HG03571 (cell line): ENCODE measurements around the gene CACNA1C.
"Not testable (repeated sequence)": the region's sequence is repeated elsewhere in the genome, so short reads cannot be mapped to it uniquely, and the experiment has no call there.

Experiments used
- ATAC-seq: cut with Tn5 transposase; IDR thresholded peaks from one replicate; pipeline ENCODE4 v1.9.1; 2021; ENCODE audit not compliant: unreplicated experiment

The CACNA1C gene

GRCh38 chr12:2691345-2692071, 638.7 kb downstream of the CACNA1C start:
- peak; percentile 71 for ATAC-seq

GRCh38 chr12:2692080-2692479, 639.3 kb downstream of the CACNA1C start:
- ATAC-seq: no peak

- no peak for ATAC-seq
Observed at GRCh38 chr12:2693244-2693860, 640.6 kb downstream of the CACNA1C start.

DNA sequence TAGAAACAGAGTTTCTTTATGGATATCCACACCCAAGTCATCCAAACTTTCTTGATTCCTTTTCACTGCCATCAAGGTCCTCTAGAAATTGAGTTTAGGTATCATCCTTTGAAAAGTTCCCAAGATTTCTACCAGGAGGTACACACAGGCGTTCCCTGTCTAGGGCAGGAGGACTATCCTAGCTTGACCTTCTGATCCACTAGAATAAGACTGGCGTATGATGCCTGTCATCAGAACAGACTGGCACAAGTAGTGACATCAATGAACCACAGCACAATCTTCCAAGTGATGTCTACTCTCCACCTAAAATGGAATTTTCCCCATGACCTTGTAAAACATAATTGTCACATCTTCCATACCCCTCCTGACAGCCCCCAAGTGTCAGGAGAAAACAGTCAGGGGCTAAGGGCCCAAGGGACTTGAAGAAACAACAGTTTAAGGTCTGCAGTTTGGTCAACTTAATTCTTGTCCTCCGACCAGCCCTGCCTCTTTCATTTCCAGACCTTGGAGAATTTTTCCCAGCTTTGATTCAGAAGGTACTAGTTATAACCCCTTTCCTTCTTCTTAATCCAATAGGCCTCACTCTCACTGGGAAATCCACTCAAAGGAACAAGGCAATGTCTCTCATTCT, 641.3 kb downstream of the CACNA1C start:
- ATAC-seq: no peak

- ATAC-seq: no peak
Observed at GRCh38 chr12:2696136-2696535, 643.3 kb downstream of the CACNA1C start.

DNA sequence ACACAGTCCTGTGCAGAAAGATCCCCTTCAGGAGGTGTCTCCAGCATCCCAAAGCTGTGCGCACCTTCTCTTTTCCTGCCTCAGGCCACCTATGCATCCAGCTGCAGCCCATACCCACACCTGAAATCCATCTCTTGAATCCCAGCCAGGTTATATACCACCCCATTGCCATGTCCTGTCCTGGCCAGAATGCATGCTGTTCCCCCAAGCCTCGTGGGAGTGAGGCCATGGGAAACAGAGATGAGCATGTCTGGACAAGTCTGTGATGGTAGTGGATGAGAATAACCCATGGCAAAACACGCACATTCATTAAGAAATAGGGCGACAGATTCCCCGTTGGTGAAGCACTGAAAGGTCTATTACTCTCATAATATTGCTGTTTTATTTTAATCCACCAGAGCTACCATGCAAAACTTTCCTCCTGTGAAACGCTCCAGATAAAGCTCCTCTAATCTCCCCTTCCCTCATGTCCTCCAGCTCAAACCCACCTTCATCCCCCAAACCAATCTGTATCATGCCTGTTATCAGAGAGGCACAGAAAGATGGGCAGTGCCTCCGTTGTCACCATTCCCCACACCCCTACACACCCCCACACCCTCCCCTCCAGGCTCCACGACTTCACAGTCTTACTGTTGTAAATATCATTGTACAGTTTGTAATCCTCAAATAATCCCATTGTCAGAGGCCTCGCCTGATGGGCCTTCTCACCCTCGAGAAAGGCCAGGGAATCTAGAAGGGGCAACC, 644.4 kb downstream of the CACNA1C start:
- ATAC-seq: no peak

DNA sequence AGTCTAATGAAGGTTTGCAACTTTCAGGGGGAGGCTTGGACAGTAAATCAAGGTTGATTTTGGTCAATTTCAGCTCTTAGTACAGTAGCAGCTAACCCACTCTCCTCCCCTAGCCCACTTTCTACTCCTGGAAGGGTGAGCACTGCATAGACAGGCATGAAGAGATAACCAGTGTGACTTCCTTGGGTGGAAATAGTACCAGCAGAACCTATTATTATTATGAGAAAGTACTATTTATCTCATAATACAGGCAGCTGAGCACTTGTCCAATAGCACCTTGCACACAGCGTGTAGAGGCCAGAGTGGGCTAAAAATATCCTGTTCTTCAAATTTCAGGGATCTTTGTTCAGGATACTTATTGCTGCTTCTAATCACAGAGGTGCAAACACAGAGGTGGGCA, 645.8 kb downstream of the CACNA1C start:
- ATAC-seq: no peak

DNA sequence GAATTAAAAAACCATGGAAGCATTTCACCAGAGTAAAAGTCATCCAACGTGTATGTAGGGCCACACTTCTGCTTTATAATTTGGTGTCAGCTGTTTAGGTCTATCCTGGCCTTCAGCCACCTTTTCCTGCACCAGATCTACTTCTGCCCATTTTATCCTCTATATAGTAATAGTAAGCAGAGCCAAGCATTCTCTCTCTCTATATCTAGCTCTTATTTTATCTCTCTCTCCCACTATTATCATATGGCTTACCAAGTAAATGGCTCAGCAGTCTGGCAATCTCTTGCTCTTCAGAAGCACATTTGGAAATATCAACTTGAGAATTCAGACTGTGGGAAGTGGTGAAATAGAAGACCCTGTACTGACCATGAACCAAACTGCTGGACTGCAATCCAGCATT, 657.9 kb downstream of the CACNA1C start:
- no peak for ATAC-seq

- ATAC-seq: no peak
Observed at GRCh38 chr12:2719392-2719791, 666.6 kb downstream of the CACNA1C start.

GRCh38 chr12:2722806-2723205, 670.0 kb downstream of the CACNA1C start:
- no peak for ATAC-seq

- no peak for ATAC-seq
Observed at GRCh38 chr12:2732290-2732689, 679.5 kb downstream of the CACNA1C start.

GRCh38 chr12:2733493-2734355, 680.9 kb downstream of the CACNA1C start:
- no peak for ATAC-seq

- ATAC-seq: no peak
Observed at GRCh38 chr12:2735432-2735831, 682.6 kb downstream of the CACNA1C start.

- no peak for ATAC-seq
Observed at GRCh38 chr12:2737656-2738241, 685.0 kb downstream of the CACNA1C start.

DNA sequence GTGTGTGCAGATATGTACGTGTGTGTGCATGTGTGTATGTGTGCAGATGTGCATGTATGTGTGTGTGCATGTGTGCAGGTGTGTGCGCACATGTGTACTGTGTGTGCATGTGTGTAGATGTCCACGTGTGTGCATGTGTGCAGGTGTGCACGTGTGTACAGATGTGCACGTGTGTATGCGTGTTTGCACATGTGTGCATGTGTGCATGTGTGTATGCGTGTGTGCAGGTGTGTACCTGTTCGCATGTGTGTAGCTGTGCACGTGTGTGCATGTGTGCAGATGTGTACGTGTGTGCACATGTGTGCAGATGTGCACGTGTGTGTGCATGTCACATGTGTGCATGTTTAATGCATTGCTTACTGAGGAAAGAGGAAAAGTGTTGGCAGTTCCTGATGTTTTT, 686.3 kb downstream of the CACNA1C start:
- no peak for ATAC-seq

DNA sequence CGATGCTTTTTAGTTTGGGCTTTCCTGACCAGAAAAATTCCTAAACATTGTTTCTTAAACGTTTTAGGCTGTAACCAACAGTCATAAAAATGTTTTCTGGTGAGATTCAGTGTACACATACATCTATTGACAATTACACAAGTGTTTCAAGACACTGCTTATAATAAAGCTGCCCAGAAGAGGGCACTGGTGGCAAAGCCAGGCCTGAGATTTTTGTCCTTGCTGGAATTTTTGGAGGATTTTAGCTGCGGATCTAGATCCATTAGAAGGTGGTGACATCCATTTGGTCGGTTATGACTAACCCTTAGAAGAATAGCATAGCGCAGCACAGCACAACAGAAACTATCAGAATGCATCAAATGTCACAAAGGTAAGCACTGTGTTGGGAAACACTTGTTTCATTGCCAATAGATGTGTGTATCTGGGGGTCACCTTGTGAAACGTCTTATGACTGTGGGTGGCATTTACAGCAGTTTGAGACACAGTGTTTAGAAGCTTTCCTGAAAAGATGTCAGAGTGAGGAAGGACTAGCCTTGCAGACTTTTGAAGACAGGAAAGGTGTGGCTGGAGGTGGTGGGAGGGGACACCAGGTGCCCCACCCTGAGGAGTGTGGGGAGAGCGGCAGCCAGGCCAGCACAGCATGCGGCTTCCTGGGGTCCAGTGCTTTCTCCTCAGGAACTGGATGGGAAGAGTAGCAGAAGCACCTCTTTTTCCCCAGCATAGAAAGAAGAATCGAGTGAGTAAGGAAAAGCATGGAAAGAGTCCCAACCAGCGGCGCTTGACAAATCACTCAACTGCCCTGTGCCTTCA, 687.2 kb downstream of the CACNA1C start:
- no peak for ATAC-seq

- ATAC-seq: not testable (repeated sequence)
Observed at GRCh38 chr12:2742037-2742436, 689.2 kb downstream of the CACNA1C start.

GRCh38 chr12:2743478-2743877, 690.7 kb downstream of the CACNA1C start:
- ATAC-seq: no peak

DNA sequence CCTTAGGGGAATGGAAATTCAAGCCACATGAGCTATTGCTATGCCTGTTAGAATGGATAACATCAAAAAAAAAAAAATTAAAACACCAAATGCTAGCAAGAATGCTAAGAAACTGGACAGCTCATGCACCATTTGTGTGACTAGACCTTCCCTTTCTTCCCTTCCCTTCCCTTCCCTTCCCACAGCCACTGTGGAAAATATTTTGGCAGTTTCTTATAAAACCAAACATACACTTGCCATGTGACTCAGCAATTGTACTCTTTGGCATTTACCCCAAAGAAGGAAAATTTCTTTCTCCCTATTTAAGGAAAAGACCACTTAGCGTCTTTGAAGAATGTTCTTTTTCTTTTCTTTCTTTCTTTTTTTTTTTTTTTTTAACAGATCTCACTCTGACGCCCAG, 692.9 kb downstream of the CACNA1C start:
- ATAC-seq: no peak
